Stimulated activated CD4-positive, alpha-beta T cell treated with anti-CD3 and anti-CD28 coated beads, Interleukin-4, amount 100 ng/mL, for 48 hours (primary cell): ENCODE results near the gene NLRP14.

Experiments used
- DNase-seq, 2 donors: peaks; one replicate each; pipeline ENCODE4 v3.0.0-alpha.2; 2020; ENCODE audit warnings: low read depth in 2 of 2

Gene NLRP14

DNA sequence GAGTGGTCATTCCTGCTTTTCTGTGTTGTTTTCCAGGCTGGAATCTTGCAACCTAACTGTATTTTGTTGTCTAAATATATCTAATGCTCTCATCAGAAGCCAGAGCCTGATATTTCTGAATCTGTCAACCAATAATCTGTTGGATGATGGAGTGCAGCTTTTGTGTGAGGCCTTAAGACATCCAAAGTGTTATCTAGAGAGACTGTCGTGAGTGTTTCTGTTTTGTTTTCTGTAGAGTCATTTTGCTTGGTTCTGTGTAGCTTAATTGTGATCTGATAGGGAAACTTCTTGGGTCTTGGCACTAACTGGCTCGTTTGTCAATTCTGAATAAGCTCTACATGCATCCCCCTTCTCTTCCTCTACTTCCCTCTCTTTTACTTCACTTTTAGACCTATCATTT lies 37.4 kb downstream of the NLRP14 start:
- DNase-seq = no peak

GRCh38 chr11:7060868-7061267 lies 40.6 kb downstream of the NLRP14 start:
- DNase-seq = no peak

- no peak for DNase-seq
Observed at GRCh38 chr11:7062534-7062933, 42.3 kb downstream of the NLRP14 start.

DNA sequence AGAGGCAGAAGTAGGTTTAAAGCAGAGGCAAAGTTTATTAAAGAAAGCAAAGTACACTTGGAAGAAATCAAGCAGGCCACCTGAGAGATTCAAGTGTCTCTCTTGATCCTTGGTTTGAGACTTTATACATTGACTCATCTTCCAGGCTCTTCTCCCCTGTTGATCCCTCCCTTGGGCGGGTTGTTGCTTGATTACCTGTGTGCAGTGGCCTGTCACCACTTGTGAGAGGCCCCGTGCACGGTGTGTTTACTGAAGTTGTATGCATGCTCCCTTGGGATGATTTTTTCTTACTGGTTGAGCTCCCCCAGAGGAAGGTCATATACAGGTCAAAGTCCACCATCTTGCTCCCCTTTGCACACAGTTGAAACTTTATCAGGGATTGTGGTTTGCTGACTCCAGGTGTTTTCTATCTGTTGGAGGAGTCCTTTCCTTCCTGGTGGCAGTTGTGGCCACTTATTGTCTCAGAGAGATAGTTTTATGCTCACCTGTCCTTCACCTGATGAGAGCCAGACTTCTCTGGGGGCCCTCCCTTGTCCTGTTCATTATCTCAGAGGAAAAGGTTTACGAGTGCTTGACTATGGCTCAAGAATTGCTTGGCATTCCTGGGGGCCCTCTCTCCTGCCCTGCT lies 52.2 kb downstream of the NLRP14 start:
- no peak for DNase-seq

- no peak for DNase-seq
Observed at GRCh38 chr11:7077101-7077500, 56.8 kb downstream of the NLRP14 start.

GRCh38 chr11:7079545-7080135 lies 59.4 kb downstream of the NLRP14 start:
- DNase-seq = no peak

DNA sequence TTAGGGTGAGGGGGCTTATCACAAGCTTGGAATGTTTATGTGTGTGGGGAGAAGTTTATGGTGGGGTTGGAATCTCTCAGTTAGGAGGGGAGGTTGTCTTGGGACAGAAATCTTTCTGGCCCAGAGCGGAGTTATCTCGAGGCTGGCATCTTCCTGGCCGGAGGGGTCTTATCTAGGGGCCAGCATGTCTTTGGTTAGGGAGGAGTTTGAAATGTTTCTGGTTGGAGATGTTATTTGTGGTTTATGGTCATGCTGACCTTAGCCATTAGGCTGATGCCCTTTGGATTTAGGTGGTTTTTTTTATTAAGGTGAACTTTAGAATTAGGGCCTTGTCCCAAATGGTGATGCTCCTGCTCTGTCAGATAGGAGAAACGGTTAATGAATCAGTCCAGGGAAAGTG lies 60.6 kb downstream of the NLRP14 start:
- DNase-seq = no peak

DNA sequence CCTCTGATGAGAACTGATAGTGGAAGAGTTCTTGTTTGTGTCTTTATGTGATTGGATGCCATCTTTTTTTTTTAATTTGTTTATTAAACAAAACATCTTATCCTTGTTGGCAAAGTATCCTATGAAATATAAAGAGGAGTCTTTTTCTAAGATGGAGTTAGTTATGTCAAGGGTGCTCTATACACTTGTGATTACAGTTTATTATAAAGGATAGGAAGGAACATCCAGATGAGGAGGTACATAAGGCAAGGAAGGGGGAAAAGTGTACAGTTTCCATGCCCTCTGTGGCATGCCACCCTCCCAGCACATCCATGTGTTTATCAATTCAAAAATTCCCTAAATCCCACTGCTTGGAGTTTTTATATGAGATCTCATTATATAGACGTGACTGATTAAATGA lies 61.2 kb downstream of the NLRP14 start:
- DNase-seq = no peak

GRCh38 chr11:7088921-7089320 lies 68.6 kb downstream of the NLRP14 start, which contains the start of gene RBMXL2:
Gene RBMXL2 (plus strand): TSS chr11:7088998. CDS start chr11:7089121, 123 bp downstream.
- no peak for DNase-seq

- no peak for DNase-seq
Observed at GRCh38 chr11:7089328-7090251, 69.3 kb downstream of the NLRP14 start.

GRCh38 chr11:7098235-7098832 lies 78.1 kb downstream of the NLRP14 start:
- no peak for DNase-seq

- DNase-seq = no peak
Observed at GRCh38 chr11:7115780-7116179, 95.5 kb downstream of the NLRP14 start.

DNA sequence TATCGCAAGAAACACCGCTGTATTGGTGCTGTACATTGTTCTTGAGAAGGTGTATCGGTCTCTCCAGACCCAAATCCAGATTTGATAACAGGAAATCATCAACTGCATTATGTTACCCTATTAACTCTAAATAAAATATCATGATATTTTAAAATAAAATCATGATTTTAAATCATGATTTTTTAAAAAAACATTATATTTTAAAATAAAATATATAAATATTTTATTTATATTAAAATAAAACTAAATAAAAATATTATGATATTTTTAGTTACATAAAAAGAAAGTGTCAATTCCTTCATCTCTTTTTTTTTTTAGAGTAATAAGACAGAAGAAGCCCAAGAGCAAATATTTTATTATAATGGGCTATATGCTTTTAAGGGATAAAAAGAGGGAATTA lies 96.1 kb downstream of the NLRP14 start:
- no peak for DNase-seq
